Measurements from ENCODE around the gene TBX10. TPM values are rescaled to one million over a fixed set of nuclear protein-coding genes. Genes with fewer than 3 reads are reported as not detected.
"Not testable (repeated sequence)": the region's sequence is repeated elsewhere in the genome, so short reads cannot be mapped to it uniquely, and the experiment has no call there.

TBX10 gene
- total and polyA plus RNA-seq, 2 donors (not counting 3 experiments of a cell fraction or from before 2014, with no cell fraction given), result not detected

DNA sequence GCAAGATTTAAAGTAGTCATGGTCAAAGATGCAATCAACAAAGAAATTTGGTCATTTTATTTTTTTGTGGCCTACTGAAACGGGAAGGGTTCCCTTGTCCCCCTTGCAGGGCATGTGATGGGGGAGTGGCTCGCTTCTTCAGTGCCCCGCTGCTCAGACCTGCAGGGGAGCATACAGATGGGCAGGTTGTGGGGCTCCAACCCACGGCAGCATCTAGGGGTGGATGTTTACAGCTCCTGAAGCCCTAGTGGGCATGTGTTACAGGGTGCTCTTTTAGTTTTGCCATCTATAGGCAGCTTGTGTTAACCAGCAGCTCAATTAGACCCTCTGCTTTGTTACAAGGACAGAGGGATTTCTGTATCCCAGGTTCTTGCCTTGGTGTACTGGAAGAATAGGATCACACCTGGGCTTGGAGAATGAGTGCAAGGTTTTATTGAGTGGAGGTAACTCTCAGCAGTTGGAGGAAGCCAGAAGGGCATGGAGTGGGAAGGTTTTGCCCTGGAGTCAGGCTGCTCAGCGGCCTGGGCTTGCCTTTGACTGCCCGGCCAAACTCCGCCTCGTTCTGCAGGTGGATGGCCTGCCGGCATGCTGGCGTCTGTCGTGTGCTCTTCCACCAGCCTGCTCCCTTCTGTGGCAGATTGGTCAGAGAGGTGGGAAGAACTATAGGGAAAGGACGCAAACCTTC lies 46.5 kb downstream of the TBX10 start:
- no peaks in the 10 kb centered on the region for H3K4me1 ChIP-seq (ENCODE audit: control insufficient read depth, extremely low read depth, insufficient read depth, low read length)
- dilution Hi-C loops (cut with MboI; ENCODE audit: extremely low pct_ligation_motif_present, low sequenced_read_pairs), result no loop called here
- TF ChIP-seq JUN (IDR thresholded peaks at IDR 0.05; ENCODE audit: borderline replicate concordance, insufficient read depth, insufficient read length, low read depth) (no peak), EZH2 (IDR thresholded peaks at IDR 0.05; ENCODE audit: borderline replicate concordance, low read depth, low read length, severe bottlenecking) (no peak)
- intact Hi-C loops (cut with micrococcal nuclease), result no loop called here
- H3K4me3 ChIP-seq (replicated peaks in 1 of 3; ENCODE audit: insufficient read depth in 1 of 3, low read depth in 1 of 3, low read length in 3 of 3), result no peak overlapping the region
- POLR2A ChIA-PET, result no interaction called here
- BruUV-seq (replicated peaks), result no TSS peak
- no peaks in the 10 kb centered on the region for H3K79me2 ChIP-seq (ENCODE audit: control insufficient read depth, insufficient read depth, low read length)
- H2AFZ ChIP-seq (ENCODE audit: low read depth, low read length), result no peak overlapping the region
- CTCF ChIA-PET, result interaction anchor here (0.9 to 1.4 kb wide), 3 partner anchors 9 to 21 kb away, joined by 3 to 4 read pairs (median 3); partner anchors contain the start of gene GSTP1
- FAIRE-seq (no peak), DNase-seq (ENCODE audit: low read depth, low spot score) (no peak)
- H3K36me3 ChIP-seq (ENCODE audit: control insufficient read depth in 2 of 2, extremely low read depth in 1 of 2, insufficient read depth in 2 of 2, low read length in 2 of 2), result peaks cover 0 to 2% of the 10 kb centered on the region in 2 experiments
- H3K9ac ChIP-seq (replicated peaks; ENCODE audit: extremely low read depth, insufficient read depth, low read length), result no peak overlapping the region
- H4K20me1 ChIP-seq (replicated peaks; ENCODE audit: control insufficient read depth, extremely low read depth, insufficient read depth, low read length), result no peaks in the 10 kb centered on the region
- H3K27me3 ChIP-seq (ENCODE audit: control insufficient read depth in 2 of 2, insufficient read depth in 2 of 2, low read length in 2 of 2), result peaks cover 3 to 8% of the 10 kb centered on the region in 2 experiments
- no peaks in the 10 kb centered on the region for H3K9me3 ChIP-seq (replicated peaks; ENCODE audit: control insufficient read depth, insufficient read depth, low read length)
- no peak overlapping the region for H3K27ac ChIP-seq (ENCODE audit: insufficient read depth, low read depth, low read length)
- H3K4me2 ChIP-seq (ENCODE audit: insufficient read depth, low read length), result no peak overlapping the region
- H3K9me1 ChIP-seq (replicated peaks; ENCODE audit: control insufficient read depth, extremely low read depth, insufficient read depth, low read length), result no peaks in the 10 kb centered on the region

DNA sequence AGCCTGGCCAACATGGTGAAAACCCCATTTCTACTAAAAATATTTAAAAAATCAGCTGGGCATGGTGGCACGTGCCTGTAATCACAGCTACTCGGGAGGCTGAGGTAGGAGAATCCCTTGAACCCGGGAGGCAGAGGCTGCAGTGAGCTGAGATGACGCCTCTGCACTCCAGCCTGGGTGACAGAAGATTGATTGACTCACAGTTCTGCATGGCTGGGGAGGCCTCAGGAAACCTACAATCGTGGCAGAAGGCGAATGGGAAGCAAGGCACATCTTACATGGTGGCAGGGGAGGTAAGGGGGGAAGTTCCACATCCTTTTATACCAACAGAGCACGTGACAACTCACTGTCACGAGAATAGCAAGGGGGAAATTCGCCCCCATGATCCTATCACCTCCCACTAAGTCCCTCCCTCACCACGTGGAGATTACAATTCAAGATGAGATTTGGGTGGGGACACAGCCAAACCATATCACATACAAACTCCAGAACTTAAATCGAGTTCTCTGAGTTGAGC lies 50.6 kb downstream of the TBX10 start:
- H4K20me1 ChIP-seq (replicated peaks; ENCODE audit: control insufficient read depth, extremely low read depth, insufficient read depth, low read length); intact Hi-C loops (cut with micrococcal nuclease); POLR2A ChIA-PET; dilution Hi-C loops (cut with MboI; ENCODE audit: extremely low pct_ligation_motif_present, low sequenced_read_pairs); H3K4me3 ChIP-seq (replicated peaks in 1 of 3; ENCODE audit: insufficient read depth in 1 of 3, low read depth in 1 of 3, low read length in 3 of 3); H3K9ac ChIP-seq (replicated peaks; ENCODE audit: extremely low read depth, insufficient read depth, low read length); DNase-seq (ENCODE audit: low read depth, low spot score); H3K27ac ChIP-seq (ENCODE audit: insufficient read depth, low read depth, low read length); BruUV-seq (replicated peaks); FAIRE-seq; H3K4me2 ChIP-seq (ENCODE audit: insufficient read depth, low read length); H3K9me1 ChIP-seq (replicated peaks; ENCODE audit: control insufficient read depth, extremely low read depth, insufficient read depth, low read length); H3K27me3 ChIP-seq (ENCODE audit: control insufficient read depth in 2 of 2, insufficient read depth in 2 of 2, low read length in 2 of 2); H3K9me3 ChIP-seq (replicated peaks; ENCODE audit: control insufficient read depth, insufficient read depth, low read length); H2AFZ ChIP-seq (ENCODE audit: low read depth, low read length): not testable (repeated sequence)
- peaks cover 23% of the 10 kb centered on the region for H3K79me2 ChIP-seq (ENCODE audit: control insufficient read depth, insufficient read depth, low read length)
- CTCF ChIA-PET, result interaction anchor here (1.0 to 1.5 kb wide), 2 partner anchors 12 to 25 kb away, joined by 3 to 4 read pairs; no protein-coding TSS in a partner anchor
- peaks cover 7 to 18% of the 10 kb centered on the region in 2 experiments for H3K36me3 ChIP-seq (ENCODE audit: control insufficient read depth in 2 of 2, extremely low read depth in 1 of 2, insufficient read depth in 2 of 2, low read length in 2 of 2)
- H3K4me1 ChIP-seq (ENCODE audit: control insufficient read depth, extremely low read depth, insufficient read depth, low read length), result peaks cover 10% of the 10 kb centered on the region
